ENCODE data around the gene DMPK.

DMPK gene

GRCh38 chr19:45824531-45825262 lies 42.4 kb upstream of the DMPK start:
- TF ChIP-seq CTCF (IDR thresholded peaks at IDR 0.05; ENCODE audit: extremely low read depth, missing control alignments) = no peak

GRCh38 chr19:45824041-45824471 lies 41.8 kb upstream of the DMPK start:
- DNase-seq (ENCODE audit: low spot score) = no peak
- TF ChIP-seq CTCF (IDR thresholded peaks at IDR 0.05; ENCODE audit: extremely low read depth, missing control alignments) = no peak

More at GRCh38 chr19:45824531-45825262, 42.4 kb upstream of the DMPK start:
- no peak for DNase-seq (ENCODE audit: low spot score)

- no peak for TF ChIP-seq CTCF (IDR thresholded peaks at IDR 0.05; ENCODE audit: extremely low read depth, missing control alignments)
- DNase-seq (ENCODE audit: low spot score) = no peak
Measured at GRCh38 chr19:45823182-45823581, 40.9 kb upstream of the DMPK start.

GRCh38 chr19:45822716-45823115 lies 40.4 kb upstream of the DMPK start:
- TF ChIP-seq CTCF (IDR thresholded peaks at IDR 0.05; ENCODE audit: extremely low read depth, missing control alignments) = no peak

GRCh38 chr19:45821570-45821969 lies 39.3 kb upstream of the DMPK start:
- TF ChIP-seq CTCF (IDR thresholded peaks at IDR 0.05; ENCODE audit: extremely low read depth, missing control alignments) = no peak

More at GRCh38 chr19:45822716-45823115, 40.4 kb upstream of the DMPK start:
- no peak for DNase-seq (ENCODE audit: low spot score)

GRCh38 chr19:45821103-45821521 lies 38.8 kb upstream of the DMPK start:
- TF ChIP-seq CTCF (IDR thresholded peaks at IDR 0.05; ENCODE audit: extremely low read depth, missing control alignments) = no peak
- no peak for DNase-seq (ENCODE audit: low spot score)

More at GRCh38 chr19:45821570-45821969, 39.3 kb upstream of the DMPK start:
- no peak for DNase-seq (ENCODE audit: low spot score)

- no peak for DNase-seq (ENCODE audit: low spot score)
- no peak for TF ChIP-seq CTCF (IDR thresholded peaks at IDR 0.05; ENCODE audit: extremely low read depth, missing control alignments)
Measured at GRCh38 chr19:45820413-45821102, 38.3 kb upstream of the DMPK start.
